ENCODE measurements around the gene CAPN11.

CAPN11 gene

GRCh38 chr6:44156494-44157151, 2.0 kb upstream of the CAPN11 start:
- no peak for DNase-seq

GRCh38 chr6:44157152-44157521, 1.5 kb upstream of the CAPN11 start:
- no peak for DNase-seq

- DNase-seq = no peak
Observed at GRCh38 chr6:44161997-44162338, 3.3 kb downstream of the CAPN11 start.

GRCh38 chr6:44162876-44163625, 4.4 kb downstream of the CAPN11 start:
- DNase-seq = no peak

- no peak for DNase-seq
Observed at GRCh38 chr6:44166116-44166515, 7.5 kb downstream of the CAPN11 start.

- DNase-seq = no peak
Observed at GRCh38 chr6:44166591-44167184, 8.1 kb downstream of the CAPN11 start.

- DNase-seq = no peak
Observed at GRCh38 chr6:44167567-44167966, 8.9 kb downstream of the CAPN11 start.

GRCh38 chr6:44169154-44169553, 10.5 kb downstream of the CAPN11 start:
- DNase-seq = no peak

GRCh38 chr6:44169886-44170570, 11.4 kb downstream of the CAPN11 start:
- no peak for DNase-seq

GRCh38 chr6:44171899-44172546, 13.4 kb downstream of the CAPN11 start:
- no peak for DNase-seq

GRCh38 chr6:44172731-44173500, 14.3 kb downstream of the CAPN11 start:
- peak in 12 of 14 donors; percentile 13 to 71 (median 60) for DNase-seq

GRCh38 chr6:44176130-44176761, 17.6 kb downstream of the CAPN11 start:
- DNase-seq = no peak

GRCh38 chr6:44176762-44177509, 18.3 kb downstream of the CAPN11 start:
- no peak for DNase-seq

- no peak for DNase-seq
Observed at GRCh38 chr6:44177691-44178423, 19.2 kb downstream of the CAPN11 start.

GRCh38 chr6:44178424-44179071, 19.9 kb downstream of the CAPN11 start:
- DNase-seq = no peak

- no peak for DNase-seq
Observed at GRCh38 chr6:44179072-44179536, 20.5 kb downstream of the CAPN11 start.

GRCh38 chr6:44179648-44180047, 21.0 kb downstream of the CAPN11 start:
- no peak for DNase-seq

GRCh38 chr6:44180406-44180805, 21.8 kb downstream of the CAPN11 start:
- DNase-seq = no peak

- no peak for DNase-seq
Observed at GRCh38 chr6:44180886-44181285, 22.3 kb downstream of the CAPN11 start.

Data from C1 segment of cervical spinal cord (tissue), 14 donors.